Chondrocyte (in vitro differentiated cells): ENCODE data around the gene AGRP. TPM values are rescaled to one million over a fixed set of nuclear protein-coding genes. Genes with fewer than 3 reads are reported as not detected.

Experiments used
- DNase-seq: peaks from one replicate; pipeline ENCODE4 v3.0.0; 2021; ENCODE audit warnings: mixed read lengths, low spot score
- H3K27ac Mint-ChIP-seq: one replicate; pipeline ENCODE4 v1.8.0; 2021; ENCODE audit warnings: mild to moderate bottlenecking, moderate library complexity, mixed read lengths; ENCODE audit not compliant: unreplicated experiment
- H3K27me3 Mint-ChIP-seq: 2 replicates; pipeline ENCODE4 v1.8.0; 2021; ENCODE audit warnings: low read depth, mixed read lengths
- H3K36me3 Mint-ChIP-seq: 2 replicates; pipeline ENCODE4 v1.8.0; 2021; ENCODE audit warnings: low read depth, mixed read lengths
- H3K4me1 Mint-ChIP-seq: 2 replicates; pipeline ENCODE4 v1.8.0; 2021; ENCODE audit warnings: low read depth, mild to moderate bottlenecking, mixed read lengths
- H3K4me3 Mint-ChIP-seq: one replicate; pipeline ENCODE4 v1.8.0; 2021; ENCODE audit warnings: mild to moderate bottlenecking, moderate library complexity, mixed read lengths; ENCODE audit not compliant: unreplicated experiment
- H3K9me3 Mint-ChIP-seq: 2 replicates; pipeline ENCODE4 v1.8.0; 2021; ENCODE audit warnings: low read depth, mixed read lengths
- CTCF ChIP-seq: fragments of 200-600 bp; sonication (generic); IDR thresholded peaks from 2 replicates; pipeline ENCODE4 v1.5.0; 2021; ENCODE audit warnings: antibody characterized with exemption, mild to moderate bottlenecking, moderate library complexity
- total RNA-seq: library from RNA; stranded (reverse); gene quantifications from 3 replicates; pipeline ENCODE4 v1.2.1, GENCODE V29; 2021

The AGRP gene
- total RNA-seq, 1 donor from 2014 or later = not detected

- Mint-ChIP-seq H3K9me3 (no peaks in the 10 kb centered on the region), H3K36me3 (no peaks in the 10 kb centered on the region), H3K4me1 (no peaks in the 10 kb centered on the region), H3K4me3 (no peak overlapping the region), H3K27ac (no peak overlapping the region), H3K27me3 (no peaks in the 10 kb centered on the region)
- DNase-seq = no peak
- TF ChIP-seq CTCF = no peak
Observed at GRCh38 chr16:67509016-67509415, 25.7 kb upstream of the AGRP start.

GRCh38 chr16:67506468-67506867, 23.1 kb upstream of the AGRP start:
- no peak for DNase-seq
- Mint-ChIP-seq H3K27me3 (no peaks in the 10 kb centered on the region), H3K4me1 (no peaks in the 10 kb centered on the region), H3K4me3 (no peak overlapping the region), H3K9me3 (no peaks in the 10 kb centered on the region), H3K36me3 (no peaks in the 10 kb centered on the region), H3K27ac (no peak overlapping the region)
- TF ChIP-seq CTCF = no peak

- Mint-ChIP-seq H3K4me3 (no peak overlapping the region), H3K9me3 (no peaks in the 10 kb centered on the region), H3K36me3 (no peaks in the 10 kb centered on the region), H3K27ac (no peak overlapping the region), H3K27me3 (no peaks in the 10 kb centered on the region), H3K4me1 (no peaks in the 10 kb centered on the region)
- DNase-seq = no peak
- TF ChIP-seq CTCF = no peak
Observed at GRCh38 chr16:67504031-67505021, 21.0 kb upstream of the AGRP start.

GRCh38 chr16:67499106-67499505, 15.8 kb upstream of the AGRP start:
- Mint-ChIP-seq H3K27me3 (no peaks in the 10 kb centered on the region), H3K27ac (no peak overlapping the region), H3K9me3 (no peaks in the 10 kb centered on the region), H3K4me3 (no peak overlapping the region), H3K36me3 (no peaks in the 10 kb centered on the region), H3K4me1 (no peaks in the 10 kb centered on the region)
- TF ChIP-seq CTCF = no peak
- DNase-seq = no peak

GRCh38 chr16:67490335-67491096, 7.2 kb upstream of the AGRP start:
- H3K27ac Mint-ChIP-seq = no peak overlapping the region
- no peaks in the 10 kb centered on the region for H3K36me3 Mint-ChIP-seq
- no peaks in the 10 kb centered on the region for H3K4me1 Mint-ChIP-seq
- H3K27me3 Mint-ChIP-seq = no peaks in the 10 kb centered on the region
- no peaks in the 10 kb centered on the region for H3K9me3 Mint-ChIP-seq
- no peak overlapping the region for H3K4me3 Mint-ChIP-seq
- TF ChIP-seq CTCF = no peak
- DNase-seq = no peak
